Mesothelial cell of epicardium (in vitro differentiated cells): ENCODE data around the gene SMIM15. TPM values are rescaled to one million over a fixed set of nuclear protein-coding genes. Genes with fewer than 3 reads are reported as not detected.

Experiments used
- total RNA-seq: library from RNA; stranded (reverse); gene quantifications from 3 replicates; pipeline ENCODE4 v1.2.1, GENCODE V29; 2021

SMIM15 gene
- total RNA-seq, 1 donor from 2014 or later: 50.9 TPM

Other genes with a start within 250 kb of the SMIM15 start
- gene ERCC8, start 217.4 kb downstream of the SMIM15 start, total RNA-seq: 14.8 to 17.1 TPM (median 15.8 TPM) in 3 replicates
- gene NDUFAF2, start 217.3 kb downstream of the SMIM15 start, total RNA-seq: 19.8 to 21.3 TPM (median 20.6 TPM) in 3 replicates
- gene ZSWIM6, start 169.8 kb upstream of the SMIM15 start, total RNA-seq: 33.9 to 35.9 TPM (median 34.8 TPM) in 3 replicates